Measurements from ENCODE around the gene CXCR5.

Gene CXCR5

GRCh38 chr11:118929501-118930093 lies 45.9 kb downstream of the CXCR5 start:
- H3K4me3 ChIP-seq (ENCODE audit: low read depth, low read length), result peak overlapping the region; percentile 56
- TF ChIP-seq CTCF (IDR thresholded peaks at IDR 0.05; ENCODE audit: borderline replicate concordance, insufficient read depth, low read depth, low read length), result no peak

- peak overlapping the region; percentile 56 for H3K4me3 ChIP-seq (ENCODE audit: low read depth, low read length)
- TF ChIP-seq CTCF (IDR thresholded peaks at IDR 0.05; ENCODE audit: borderline replicate concordance, insufficient read depth, low read depth, low read length), result peak; percentile 89
These were observed 46.5 kb downstream of the CXCR5 start for GRCh38 chr11:118930094-118930712.

- no peak for TF ChIP-seq CTCF (IDR thresholded peaks at IDR 0.05; ENCODE audit: borderline replicate concordance, insufficient read depth, low read depth, low read length)
These were observed 47.9 kb downstream of the CXCR5 start for GRCh38 chr11:118931571-118931970.

GRCh38 chr11:118933486-118933885 lies 49.8 kb downstream of the CXCR5 start:
- no peak overlapping the region for H3K4me3 ChIP-seq (ENCODE audit: low read depth, low read length)
- no peak for TF ChIP-seq CTCF (IDR thresholded peaks at IDR 0.05; ENCODE audit: borderline replicate concordance, insufficient read depth, low read depth, low read length)

More at GRCh38 chr11:118931571-118931970, 47.9 kb downstream of the CXCR5 start:
- H3K4me3 ChIP-seq (ENCODE audit: low read depth, low read length), result no peak overlapping the region

GRCh38 chr11:118935376-118935775 lies 51.7 kb downstream of the CXCR5 start:
- no peak overlapping the region for H3K4me3 ChIP-seq (ENCODE audit: low read depth, low read length)
- TF ChIP-seq CTCF (IDR thresholded peaks at IDR 0.05; ENCODE audit: borderline replicate concordance, insufficient read depth, low read depth, low read length), result no peak

GRCh38 chr11:118938491-118939403 lies 55.1 kb downstream of the CXCR5 start:
- H3K4me3 ChIP-seq (ENCODE audit: low read depth, low read length), result no peak overlapping the region
- TF ChIP-seq CTCF (IDR thresholded peaks at IDR 0.05; ENCODE audit: borderline replicate concordance, insufficient read depth, low read depth, low read length), result no peak

Measured in GM12875 (cell line).